Measurements from ENCODE around the gene NIT1. TPM values are rescaled to one million over a fixed set of nuclear protein-coding genes. Genes with fewer than 3 reads are reported as not detected.

The NIT1 gene
- total and polyA plus RNA-seq, 2 of the 13 experiments (the other 11 are each of a cell fraction or from before 2014, with no cell fraction given), result 22.7 to 31.0 TPM

- no peak for TF ChIP-seq ZNF18 (CRISPR knock-in tag; IDR thresholded peaks at IDR 0.05; ENCODE audit: insufficient replicate concordance)
- no peak for TF ChIP-seq SATB2 (CRISPR knock-in tag; IDR thresholded peaks at IDR 0.05)
- no peak for TF ChIP-seq ZSCAN12 (CRISPR knock-in tag; IDR thresholded peaks at IDR 0.05)
- TF ChIP-seq MEIS1 (CRISPR knock-in tag; IDR thresholded peaks at IDR 0.05; ENCODE audit: borderline replicate concordance), result 0 out of 2 replicates have a peak, but pooled peaks have one; percentile 80
- no peak for TF ChIP-seq XBP1 (CRISPR knock-in tag; IDR thresholded peaks at IDR 0.05)
- TF ChIP-seq, protein P1, sequence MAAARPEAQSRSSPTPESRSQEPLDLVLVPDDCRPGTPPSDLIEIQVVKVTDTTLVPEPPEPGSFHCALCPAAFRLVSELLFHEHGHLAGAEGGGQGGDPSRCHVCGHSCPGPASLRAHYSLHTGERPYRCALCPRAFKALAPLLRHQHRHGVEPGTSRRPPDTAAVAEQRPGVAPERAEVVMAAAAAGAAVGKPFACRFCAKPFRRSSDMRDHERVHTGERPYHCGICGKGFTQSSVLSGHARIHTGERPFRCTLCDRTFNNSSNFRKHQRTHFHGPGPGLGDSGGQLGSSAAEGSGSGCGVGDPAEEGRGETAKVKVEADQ (CRISPR knock-in tag; IDR thresholded peaks at IDR 0.05; ENCODE audit: borderline replicate concordance), result no peak
- TF ChIP-seq, protein P2, sequence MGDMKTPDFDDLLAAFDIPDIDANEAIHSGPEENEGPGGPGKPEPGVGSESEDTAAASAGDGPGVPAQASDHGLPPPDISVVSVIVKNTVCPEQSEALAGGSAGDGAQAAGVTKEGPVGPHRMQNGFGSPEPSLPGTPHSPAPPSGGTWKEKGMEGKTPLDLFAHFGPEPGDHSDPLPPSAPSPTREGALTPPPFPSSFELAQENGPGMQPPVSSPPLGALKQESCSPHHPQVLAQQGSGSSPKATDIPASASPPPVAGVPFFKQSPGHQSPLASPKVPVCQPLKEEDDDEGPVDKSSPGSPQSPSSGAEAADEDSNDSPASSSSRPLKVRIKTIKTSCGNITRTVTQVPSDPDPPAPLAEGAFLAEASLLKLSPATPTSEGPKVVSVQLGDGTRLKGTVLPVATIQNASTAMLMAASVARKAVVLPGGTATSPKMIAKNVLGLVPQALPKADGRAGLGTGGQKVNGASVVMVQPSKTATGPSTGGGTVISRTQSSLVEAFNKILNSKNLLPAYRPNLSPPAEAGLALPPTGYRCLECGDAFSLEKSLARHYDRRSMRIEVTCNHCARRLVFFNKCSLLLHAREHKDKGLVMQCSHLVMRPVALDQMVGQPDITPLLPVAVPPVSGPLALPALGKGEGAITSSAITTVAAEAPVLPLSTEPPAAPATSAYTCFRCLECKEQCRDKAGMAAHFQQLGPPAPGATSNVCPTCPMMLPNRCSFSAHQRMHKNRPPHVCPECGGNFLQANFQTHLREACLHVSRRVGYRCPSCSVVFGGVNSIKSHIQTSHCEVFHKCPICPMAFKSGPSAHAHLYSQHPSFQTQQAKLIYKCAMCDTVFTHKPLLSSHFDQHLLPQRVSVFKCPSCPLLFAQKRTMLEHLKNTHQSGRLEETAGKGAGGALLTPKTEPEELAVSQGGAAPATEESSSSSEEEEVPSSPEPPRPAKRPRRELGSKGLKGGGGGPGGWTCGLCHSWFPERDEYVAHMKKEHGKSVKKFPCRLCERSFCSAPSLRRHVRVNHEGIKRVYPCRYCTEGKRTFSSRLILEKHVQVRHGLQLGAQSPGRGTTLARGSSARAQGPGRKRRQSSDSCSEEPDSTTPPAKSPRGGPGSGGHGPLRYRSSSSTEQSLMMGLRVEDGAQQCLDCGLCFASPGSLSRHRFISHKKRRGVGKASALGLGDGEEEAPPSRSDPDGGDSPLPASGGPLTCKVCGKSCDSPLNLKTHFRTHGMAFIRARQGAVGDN (CRISPR knock-in tag; IDR thresholded peaks at IDR 0.05), result peak; percentile 69
- TF ChIP-seq ZNF883 (CRISPR knock-in tag; IDR thresholded peaks at IDR 0.05; ENCODE audit: not compliant biosample characterization), result no peak
- TF ChIP-seq ZNF251 (CRISPR knock-in tag; IDR thresholded peaks at IDR 0.05), result no peak
- no peak for TF ChIP-seq MTF1 (CRISPR knock-in tag; IDR thresholded peaks at IDR 0.05)
- TF ChIP-seq, protein P3, sequence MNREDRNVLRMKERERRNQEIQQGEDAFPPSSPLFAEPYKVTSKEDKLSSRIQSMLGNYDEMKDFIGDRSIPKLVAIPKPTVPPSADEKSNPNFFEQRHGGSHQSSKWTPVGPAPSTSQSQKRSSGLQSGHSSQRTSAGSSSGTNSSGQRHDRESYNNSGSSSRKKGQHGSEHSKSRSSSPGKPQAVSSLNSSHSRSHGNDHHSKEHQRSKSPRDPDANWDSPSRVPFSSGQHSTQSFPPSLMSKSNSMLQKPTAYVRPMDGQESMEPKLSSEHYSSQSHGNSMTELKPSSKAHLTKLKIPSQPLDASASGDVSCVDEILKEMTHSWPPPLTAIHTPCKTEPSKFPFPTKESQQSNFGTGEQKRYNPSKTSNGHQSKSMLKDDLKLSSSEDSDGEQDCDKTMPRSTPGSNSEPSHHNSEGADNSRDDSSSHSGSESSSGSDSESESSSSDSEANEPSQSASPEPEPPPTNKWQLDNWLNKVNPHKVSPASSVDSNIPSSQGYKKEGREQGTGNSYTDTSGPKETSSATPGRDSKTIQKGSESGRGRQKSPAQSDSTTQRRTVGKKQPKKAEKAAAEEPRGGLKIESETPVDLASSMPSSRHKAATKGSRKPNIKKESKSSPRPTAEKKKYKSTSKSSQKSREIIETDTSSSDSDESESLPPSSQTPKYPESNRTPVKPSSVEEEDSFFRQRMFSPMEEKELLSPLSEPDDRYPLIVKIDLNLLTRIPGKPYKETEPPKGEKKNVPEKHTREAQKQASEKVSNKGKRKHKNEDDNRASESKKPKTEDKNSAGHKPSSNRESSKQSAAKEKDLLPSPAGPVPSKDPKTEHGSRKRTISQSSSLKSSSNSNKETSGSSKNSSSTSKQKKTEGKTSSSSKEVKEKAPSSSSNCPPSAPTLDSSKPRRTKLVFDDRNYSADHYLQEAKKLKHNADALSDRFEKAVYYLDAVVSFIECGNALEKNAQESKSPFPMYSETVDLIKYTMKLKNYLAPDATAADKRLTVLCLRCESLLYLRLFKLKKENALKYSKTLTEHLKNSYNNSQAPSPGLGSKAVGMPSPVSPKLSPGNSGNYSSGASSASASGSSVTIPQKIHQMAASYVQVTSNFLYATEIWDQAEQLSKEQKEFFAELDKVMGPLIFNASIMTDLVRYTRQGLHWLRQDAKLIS (CRISPR knock-in tag; IDR thresholded peaks at IDR 0.05), result no peak; the same call in 1 of the 2 replicates
- no peak for TF ChIP-seq MTA3 (CRISPR knock-in tag; IDR thresholded peaks at IDR 0.05)
- peak; percentile 76 for TF ChIP-seq CHD2 (IDR thresholded peaks at IDR 0.05; ENCODE audit: low read depth, low read length)
- TF ChIP-seq RXRA (CRISPR knock-in tag; IDR thresholded peaks at IDR 0.05), result 0 out of 2 replicates have a peak, but pooled peaks have one; percentile 40
- TF ChIP-seq SIN3A (IDR thresholded peaks at IDR 0.05; ENCODE audit: borderline replicate concordance, low read depth, low read length), result 0 out of 2 replicates have a peak, but pooled peaks have one; percentile 63
- no peak for TF ChIP-seq HMGA1 (CRISPR knock-in tag; conservative IDR thresholded peaks at IDR 0.05)
- no peak for TF ChIP-seq GTF2F1 (IDR thresholded peaks at IDR 0.05; ENCODE audit: low read length)
- 0 out of 2 replicates have a peak, but pooled peaks have one; percentile 32 for TF ChIP-seq KLF9 (CRISPR knock-in tag; IDR thresholded peaks at IDR 0.05; ENCODE audit: low read depth)
- TF ChIP-seq ZNF317 (CRISPR knock-in tag; IDR thresholded peaks at IDR 0.05), result peak; percentile 55; the same call in 1 of the 2 replicates
- TF ChIP-seq ZNF749 (CRISPR knock-in tag; IDR thresholded peaks at IDR 0.05; ENCODE audit: borderline replicate concordance), result peak; percentile 77; the same call in 1 of the 2 replicates
Observed at GRCh38 chr1:161153682-161154337, 35.9 kb downstream of the NIT1 start, which contains the start of gene UFC1 (continued).
